Erythroblast (primary cell): ENCODE measurements around the gene SNED1.

ENCODE experiments used
- GATA1 ChIP-seq: IDR thresholded peaks from 2 replicates; pipeline ENCODE4 v1.6.1; 2011; ENCODE audit warnings: low read depth, mild to moderate bottlenecking, control low read depth, low read length, moderate library complexity
- POLR2A ChIP-seq: IDR thresholded peaks from 2 replicates; pipeline ENCODE4 v1.6.1; 2011; ENCODE audit warnings: mild to moderate bottlenecking, low read length

- TF ChIP-seq POLR2A (no peak), GATA1 (no peak)
Measured at GRCh38 chr2:240959214-240959940, 39.0 kb upstream of the SNED1 start.
